ENCODE results near the gene OBSL1.

GRCh38 chr2:219592736-219593135 is 21.4 kb upstream of the OBSL1 start:
- TF ChIP-seq CTCF (IDR thresholded peaks at IDR 0.05) (no peak), POLR2A (IDR thresholded peaks at IDR 0.05) (no peak)
